Umbilical cord (tissue), 2 donors: ENCODE measurements around the gene KMT2C. TPM values are rescaled to one million over a fixed set of nuclear protein-coding genes. Genes with fewer than 3 reads are reported as not detected.
"Not testable (repeated sequence)": the region's sequence is repeated elsewhere in the genome, so short reads cannot be mapped to it uniquely, and the experiment has no call there.

Source experiments
- DNase-seq: peaks from one replicate; pipeline ENCODE4 v3.0.0-alpha.2; 2015; ENCODE audit warnings: low spot score
- total RNA-seq: library from RNA; depleted of rRNA; stranded (reverse); fragments of >200 nt; gene quantifications from one replicate; pipeline ENCODE4 v1.2.3, GENCODE V29; 2014; ENCODE audit warnings: low replicate concordance; ENCODE audit not compliant: insufficient read depth

Gene KMT2C
- total RNA-seq, 1 donor from 2014 or later, result 66.7 TPM

DNA sequence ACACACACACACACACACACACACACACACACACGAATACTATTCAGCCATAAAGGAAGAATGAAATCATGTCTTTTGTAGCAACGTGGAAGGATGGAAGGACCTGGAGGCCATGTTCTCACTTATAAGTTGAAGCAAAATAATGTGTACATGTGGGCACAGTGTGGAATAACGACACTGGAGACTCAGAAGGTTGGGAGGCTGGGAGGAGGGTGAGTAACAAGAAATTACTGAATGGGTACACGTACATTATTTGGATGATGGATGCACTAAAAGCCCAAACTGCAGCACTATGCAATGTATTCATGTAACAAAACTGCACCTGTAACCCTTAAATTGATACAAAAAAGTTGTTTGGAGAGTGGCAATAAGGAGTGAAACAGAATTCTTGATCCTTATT is 32.1 kb downstream of the KMT2C start:
- no peak for DNase-seq

DNA sequence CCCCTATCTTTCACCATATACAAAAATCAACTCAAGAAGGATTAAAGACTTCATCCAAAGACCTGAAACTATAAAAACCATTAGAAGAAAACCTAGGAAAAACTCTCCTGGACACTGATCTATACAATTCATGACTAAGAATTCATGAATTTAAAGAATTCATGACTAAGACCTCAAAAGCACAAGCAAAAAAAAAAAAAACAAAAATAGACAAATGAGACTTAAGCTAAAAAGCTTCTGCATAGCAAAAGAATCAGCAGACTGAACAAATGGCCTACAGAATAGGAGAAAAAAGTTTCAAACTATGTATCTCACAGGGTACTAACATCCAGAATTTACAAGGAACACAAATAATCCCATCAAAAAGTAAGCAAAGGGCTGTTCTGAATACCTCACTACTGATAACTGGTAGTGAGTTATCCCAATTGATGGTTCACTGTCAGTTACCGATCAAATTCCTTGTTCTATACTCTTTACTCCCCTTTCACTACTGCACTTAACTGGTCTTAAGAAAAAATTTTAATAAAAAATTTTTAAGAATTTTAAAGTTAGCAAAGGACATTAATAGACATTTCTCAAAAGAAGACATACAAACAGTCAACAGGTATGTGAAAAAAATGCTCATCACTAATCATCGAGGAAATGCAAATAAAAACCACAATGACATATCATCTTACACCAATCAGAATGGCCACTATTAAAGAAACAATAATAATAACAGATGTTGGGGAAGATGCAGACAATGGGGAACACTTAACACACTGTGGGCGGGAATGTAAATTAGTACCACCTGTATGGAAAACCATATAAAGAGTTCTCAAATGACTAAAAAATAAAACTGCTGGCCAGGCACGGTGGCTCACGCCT is 33.2 kb downstream of the KMT2C start:
- DNase-seq, result no peak

DNA sequence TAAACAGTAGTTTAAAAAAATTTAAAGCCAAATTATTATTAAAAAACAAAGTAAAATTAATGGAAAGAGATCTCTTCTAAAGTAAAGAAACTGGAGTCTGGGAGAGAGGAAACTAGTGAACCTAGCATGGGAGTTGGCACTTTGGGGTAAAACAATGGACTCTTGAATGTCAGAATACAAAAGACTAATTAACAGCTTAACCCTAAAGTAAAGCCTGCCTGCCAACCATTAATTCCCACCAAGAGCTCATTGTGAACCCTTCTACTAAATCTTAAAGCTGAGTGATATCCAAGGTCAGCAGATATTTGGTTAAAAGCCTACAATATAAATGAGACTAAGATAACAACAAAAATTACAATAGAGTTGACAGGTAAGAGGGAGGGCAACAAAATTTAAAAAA is 36.5 kb downstream of the KMT2C start:
- DNase-seq, result no peak

DNA sequence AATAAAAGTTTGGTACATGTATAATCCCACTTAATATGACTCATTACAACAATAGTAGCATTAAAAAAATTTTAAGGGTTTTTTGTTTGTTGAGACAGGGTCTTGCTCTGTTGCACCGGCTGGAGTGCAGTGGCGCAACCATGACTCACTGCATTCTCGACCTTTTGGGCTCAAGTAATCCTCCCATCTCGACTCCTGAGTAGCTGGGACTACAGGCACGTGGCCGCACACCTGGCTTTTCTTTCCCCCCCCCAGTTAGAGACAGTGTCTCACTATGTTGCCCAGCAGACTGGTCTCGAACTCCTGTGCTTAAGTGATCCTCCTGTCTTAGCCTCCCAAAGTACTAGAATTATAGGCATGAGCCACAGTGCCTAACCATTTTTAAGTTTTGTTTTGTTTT is 40.7 kb downstream of the KMT2C start:
- DNase-seq, result no peak

DNA sequence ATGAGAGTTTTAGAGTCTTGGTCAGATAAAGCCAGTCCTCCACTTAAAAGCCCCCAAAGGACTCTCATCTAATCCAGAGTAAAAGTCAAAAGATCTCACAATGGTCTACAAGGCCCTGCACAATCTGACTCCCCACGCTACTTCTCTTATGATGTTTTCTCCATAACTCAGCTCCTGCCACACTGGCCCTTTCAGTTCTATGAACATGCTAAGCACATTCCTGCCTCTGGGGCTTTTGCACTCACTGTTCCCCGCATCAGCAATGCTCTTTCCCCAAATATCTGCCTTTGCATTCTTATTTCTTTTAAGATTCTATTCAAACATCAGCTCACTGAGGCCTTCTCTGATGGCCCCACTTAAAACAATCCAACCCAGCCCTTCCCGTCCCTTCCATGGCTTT is 41.6 kb downstream of the KMT2C start:
- peak; percentile 67 for DNase-seq

DNA sequence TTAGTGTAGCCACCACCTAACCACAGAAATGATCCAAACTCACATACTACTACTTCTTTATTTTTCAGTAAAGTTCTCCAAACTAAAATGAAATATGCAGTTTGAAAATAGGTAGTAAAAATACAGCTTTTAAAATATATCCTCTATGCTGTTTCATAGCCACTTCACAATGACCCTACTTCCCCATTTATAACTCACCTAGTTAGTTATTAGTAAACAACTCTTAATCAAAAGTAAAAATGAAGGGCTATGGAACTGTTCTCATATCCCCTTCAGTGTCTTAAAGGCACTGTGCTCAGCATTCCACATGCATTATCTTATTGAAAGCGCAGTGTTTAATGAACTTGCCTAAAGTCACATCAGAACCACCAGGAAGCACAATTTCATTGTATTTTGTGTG is 43.5 kb downstream of the KMT2C start:
- no peak for DNase-seq

DNA sequence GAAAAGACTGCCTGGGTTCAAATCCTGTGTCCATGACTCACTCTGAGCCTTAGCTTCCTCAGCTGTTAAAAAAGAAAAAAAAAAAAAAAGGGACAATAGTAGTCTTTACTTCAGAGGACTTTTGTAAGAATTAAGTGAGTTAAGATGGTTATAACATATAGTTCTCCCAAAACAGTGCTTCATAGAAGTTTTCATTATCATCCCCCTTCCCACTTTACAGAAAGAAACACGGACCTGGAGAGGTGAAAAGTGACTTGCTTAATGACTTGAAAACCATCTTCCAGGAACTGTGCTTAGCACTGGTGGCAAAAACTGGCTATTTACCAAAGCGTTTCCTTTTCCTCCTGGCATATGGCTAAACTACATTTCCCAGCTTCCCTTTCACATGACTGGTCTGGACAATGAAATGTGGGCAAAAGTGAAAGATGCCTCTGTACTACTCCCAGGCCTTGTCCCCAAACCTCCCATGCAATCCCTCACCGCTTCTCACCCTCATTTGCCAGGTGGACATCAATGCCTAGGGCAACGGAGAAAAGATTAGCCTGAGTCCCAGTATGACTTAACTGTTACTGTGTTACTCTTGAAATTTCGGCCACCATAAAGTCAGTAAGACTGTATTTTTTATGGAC is 49.6 kb downstream of the KMT2C start:
- not testable (repeated sequence) for DNase-seq

DNA sequence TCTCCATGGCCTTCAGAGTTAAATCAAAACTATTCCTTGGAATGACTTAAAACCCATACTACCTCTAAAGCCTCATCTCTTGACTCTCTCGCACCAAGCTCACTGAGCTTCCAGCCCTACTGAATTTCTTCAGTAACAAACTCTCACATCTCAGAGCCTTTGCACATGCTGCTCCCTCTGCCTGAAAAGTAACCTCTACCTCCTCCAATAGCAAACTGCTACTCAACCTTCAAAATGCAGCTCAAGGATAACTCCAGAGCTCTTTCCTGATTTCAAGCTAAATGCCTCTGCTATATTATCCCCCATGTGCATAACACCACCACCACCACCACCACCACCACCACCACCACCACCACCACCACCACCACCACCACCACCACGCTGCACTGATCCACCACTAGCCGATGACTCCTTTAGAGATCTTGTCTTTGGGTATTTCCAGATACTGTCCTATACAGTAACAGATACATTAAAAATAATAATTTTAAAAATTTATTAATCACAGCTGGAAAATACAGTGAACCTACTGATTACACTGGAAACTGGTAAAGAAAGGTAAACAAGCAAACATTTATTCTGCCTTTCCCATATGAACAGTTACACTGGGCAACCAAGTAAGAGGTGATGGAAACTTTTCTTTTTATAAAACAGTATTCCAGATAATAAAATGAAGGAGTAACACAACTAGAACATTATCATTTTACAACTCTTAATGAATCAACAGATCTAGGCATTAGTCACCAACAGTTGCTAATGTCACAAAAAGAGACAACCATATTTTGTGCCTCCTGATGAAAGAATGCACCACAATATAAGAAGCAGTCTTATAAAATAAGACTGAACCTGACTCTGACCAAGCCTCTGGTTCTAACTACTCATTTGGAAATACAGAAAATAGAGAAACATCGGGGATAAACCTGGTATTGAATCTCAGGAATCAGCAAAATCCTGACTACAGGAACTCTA is 51.3 kb downstream of the KMT2C start:
- not testable (repeated sequence) for DNase-seq

DNA sequence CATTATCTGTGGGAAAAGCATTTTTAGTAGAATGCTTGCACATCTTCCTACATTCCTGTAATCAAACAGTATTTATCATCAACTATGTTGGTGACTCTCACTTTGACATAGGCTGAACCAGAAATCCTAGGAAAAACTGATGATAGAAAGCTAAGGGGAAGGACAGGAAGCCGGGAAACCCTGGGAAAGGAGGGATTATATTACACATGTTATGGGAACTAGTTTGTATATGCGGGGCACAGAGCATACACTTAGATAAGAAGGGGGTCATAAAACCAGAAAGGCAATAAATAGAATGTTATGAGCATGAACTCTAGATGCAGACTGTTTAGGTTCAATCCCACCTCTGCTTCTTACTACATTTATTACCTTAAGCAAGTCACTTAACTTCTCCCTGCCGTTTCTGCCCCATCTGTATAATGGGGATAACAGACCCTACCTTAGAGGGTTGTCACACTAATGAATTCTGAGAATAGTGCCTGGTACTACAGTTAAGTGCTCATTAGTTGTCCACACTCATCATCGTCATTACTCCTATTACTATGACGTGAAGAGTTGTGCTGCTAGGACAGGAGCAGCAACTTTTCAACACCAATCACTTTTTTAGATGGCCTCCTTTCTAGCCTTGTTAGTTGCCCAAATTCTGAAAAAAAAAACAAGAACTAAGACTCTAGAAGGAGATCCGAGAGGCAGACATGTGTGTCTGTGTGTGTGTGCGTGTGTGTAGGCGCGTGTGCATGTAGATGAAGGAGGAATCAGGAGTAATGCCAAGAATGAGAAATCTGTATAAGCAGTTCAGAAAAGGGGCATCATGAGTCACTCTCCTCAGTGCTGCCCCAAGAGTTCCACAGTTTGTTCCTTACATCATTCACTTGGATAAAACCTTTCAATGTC is 52.2 kb downstream of the KMT2C start:
- DNase-seq, result no peak

DNA sequence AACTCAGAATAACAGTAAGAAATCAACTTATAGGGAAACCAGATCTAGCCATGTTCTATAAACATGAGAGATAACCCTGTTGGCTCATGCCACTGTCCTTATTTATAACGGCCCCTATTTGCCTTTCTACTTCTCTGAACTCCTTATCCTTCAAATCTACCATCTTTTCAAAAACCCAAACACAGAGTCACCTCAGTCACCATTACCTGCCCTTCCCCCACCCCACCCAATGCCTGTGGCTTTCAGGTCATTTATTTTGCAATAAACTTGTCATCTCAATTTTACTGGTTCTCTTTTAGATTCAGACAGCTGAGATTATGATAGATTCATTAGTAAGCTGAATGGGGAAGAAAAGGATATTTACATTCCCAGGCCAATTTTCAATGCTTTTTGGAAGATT is 53.6 kb downstream of the KMT2C start:
- DNase-seq, result no peak

DNA sequence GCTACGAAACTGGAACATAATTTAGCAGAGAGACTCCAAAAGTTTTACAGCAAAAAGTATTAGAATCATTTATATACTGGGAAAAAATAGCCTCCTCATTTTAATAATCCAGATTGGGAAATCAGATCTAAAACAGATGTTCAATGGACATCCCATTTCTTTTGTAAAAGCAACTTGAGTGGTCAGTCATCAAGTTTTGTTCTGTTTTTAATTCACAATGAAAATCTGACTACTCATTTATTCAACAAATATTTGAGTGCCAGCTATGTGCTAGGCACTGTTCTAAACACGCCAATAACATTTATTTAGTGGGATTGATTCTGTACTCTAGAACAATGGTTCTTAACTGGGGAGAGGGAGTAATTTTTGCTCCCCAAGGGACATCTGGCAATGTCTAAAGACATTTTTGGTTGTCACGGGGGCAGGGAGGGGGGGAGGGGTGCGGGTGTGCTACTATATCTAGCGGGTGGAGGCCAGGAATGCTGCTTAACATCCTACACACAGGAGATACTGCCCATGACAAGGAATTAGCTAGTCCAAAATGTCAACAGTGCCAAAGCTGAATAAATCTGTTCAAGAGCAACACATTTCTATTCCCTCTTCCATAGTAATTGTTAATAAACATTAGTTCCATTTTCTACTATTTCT is 54.7 kb downstream of the KMT2C start:
- not testable (repeated sequence) for DNase-seq

DNA sequence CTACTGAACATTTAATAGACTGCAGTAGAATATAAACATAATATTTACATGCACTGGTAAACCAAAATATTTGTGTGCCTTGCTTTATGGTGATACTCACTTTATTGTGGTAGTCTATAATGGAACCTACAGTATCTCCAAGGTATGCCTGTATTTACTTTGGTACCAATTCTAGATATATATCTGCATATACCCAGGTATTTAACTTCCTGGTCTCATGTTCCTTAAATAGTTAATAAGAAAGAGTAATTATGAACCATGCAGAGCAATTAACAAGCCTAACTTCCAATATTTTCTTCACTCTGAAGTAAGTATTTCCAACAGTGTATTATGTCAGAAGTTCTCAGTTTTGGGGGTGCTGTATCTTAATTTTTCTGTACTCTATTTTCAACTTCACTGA is 57.3 kb downstream of the KMT2C start:
- DNase-seq, result not testable (repeated sequence)

DNA sequence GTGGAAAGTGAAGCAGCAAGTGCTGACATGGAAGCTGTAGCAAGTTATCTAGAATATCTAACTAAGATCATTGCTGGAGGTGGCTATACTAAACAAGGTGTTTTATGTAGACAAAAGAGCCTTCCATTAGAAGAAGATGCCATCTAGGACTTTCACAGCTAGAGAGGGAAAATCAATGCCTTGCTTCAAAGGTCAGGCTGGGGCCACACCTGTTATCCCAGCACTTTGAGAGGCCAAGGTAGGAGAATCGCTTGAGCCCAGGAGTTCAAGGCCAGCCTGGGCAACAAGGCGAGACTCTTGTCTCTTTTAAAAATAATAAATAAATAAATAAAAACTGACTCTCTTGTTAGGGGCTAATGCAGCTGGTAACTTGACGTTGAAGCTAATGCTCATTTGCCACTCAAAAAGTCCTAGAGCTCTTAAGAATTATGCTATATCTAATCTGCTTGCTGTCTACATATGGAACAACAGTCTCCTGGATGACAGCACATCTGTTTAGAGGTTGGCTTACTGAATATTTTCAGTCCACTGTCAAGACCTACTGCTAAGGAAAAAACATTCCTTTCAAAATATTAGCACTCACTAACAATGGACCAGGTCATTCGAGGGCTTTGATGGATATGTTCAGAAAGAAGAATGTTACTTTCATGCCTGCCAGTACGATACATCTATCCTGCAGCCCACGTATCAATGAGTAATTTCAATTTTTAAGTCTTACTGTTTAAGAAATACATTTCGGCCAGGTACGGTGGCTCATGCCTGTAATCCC is 58.9 kb downstream of the KMT2C start:
- DNase-seq, result not testable (repeated sequence)

DNA sequence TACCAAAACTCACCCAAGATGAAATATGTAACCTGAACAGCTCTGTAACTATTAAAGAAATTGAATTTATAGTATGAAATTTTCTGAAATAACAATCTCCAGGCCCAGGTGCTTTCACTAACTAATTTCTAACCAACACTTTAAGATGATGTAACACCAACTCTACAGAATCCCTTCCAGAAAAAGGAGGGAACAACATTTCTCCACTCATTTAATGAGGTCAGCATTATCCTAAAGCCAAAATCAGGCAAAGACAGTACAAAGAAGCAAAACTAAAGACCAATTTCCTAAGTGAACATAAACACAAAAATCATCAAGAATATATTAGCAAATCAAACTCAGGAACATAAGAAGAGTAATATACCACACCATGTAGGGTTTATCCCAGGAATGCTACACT is 65.5 kb downstream of the KMT2C start:
- DNase-seq, result no peak

DNA sequence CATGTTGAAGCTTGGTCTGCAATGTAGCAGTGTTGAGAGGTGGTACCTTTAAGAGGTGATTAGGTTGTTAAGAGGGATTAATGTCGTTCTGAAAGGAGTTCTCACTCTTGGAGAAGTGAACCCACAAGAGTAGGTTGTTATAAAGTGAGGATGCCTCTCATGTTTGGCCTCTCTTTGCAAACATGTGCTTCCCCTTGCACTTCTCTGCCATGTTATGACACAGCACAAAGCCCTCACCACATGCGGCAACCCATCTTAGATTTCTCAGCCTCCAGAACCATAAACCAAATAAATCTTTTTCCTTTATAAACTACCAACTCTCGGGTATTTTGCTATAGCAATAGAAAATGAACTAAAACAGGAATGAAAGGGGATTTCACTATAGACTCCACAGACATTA is 66.3 kb downstream of the KMT2C start:
- no peak for DNase-seq

DNA sequence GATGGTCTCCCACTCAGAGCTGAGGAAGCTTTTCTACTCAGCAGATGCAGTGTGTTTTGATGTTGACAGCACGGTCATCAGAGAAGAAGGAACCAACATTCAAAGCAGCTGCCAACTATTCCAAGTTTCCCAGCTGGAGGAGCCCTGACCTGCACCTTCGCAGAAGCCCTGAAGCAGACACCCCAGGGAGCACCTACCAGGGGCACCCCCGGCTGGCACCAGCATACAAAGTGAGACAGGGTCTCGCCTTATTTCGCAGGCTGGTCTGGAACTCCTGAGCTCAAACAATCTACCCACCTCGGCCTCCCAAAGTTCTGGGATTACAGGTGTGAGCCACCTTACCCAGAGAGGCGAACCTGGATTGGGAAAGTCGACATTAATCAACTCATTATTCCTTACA is 68.6 kb downstream of the KMT2C start:
- DNase-seq, result no peak

DNA sequence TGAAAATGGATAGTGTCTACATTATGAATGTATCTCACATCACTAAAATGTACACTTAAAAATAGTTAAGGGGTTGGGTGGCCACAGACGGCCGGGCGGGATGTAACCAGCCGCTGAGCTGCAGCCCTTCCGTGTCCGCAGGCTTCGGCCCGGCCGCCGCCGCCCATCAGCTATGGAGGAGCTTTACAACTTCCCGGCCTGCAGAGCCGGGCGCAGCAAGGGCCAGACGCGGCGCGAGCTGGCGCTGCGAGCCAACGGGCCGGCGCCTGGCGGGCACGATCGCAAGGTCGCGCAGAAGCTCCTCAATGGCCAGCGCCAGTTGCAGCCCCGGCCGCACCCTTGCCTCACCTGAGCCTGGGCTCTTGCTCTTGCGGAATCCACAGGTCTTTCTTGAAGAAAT is 69.1 kb downstream of the KMT2C start:
- peak; percentile 22 for DNase-seq

DNA sequence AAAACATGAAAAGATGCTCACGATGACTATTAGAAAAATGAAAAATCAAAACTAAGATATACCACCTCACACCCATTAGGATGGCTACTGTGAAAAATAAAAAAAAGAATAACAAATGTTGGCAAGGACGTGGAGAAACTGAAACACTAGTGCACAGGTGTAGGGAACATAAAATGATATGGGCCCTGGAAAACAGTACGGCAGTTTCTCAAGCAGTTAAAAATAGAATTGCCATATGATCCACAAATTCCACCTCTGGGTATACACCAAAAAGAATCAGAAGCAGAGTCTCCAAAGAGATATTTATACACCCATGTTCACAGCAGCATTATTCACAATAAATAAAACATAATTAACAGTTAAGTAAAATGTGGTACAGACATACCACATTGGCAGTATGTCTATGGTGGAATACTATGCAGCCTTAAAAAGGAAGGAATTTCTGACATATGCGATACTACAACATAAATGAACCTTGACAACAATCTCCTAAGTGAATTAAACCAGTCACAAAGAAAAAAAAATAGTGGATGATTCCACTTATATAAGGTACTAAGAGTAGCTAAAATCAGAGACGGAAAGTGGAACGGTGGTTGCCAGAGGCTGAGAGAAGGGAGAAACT is 69.7 kb downstream of the KMT2C start:
- DNase-seq, result no peak

DNA sequence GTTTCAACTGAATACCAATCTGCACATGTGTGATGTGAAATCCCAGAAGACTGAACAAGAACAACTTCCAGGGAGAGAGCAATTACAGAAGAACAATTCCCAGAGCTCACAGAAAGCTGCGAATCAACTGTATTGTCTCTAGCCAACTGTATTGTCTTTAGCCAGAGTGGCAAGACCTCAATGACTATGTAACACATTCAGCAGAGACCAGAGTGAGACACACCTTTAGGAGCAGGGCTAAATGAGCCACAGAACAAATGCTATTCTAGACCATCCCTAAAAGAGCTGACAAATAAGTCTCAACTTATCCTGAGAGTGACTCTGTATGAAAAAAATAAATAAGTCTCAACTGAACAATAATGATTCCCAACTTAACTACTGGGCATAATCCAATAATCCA is 72.0 kb downstream of the KMT2C start:
- no peak for DNase-seq
